GM12872 (cell line): ENCODE measurements around the gene HOXA13.

Experiments
- CTCF ChIP-seq: IDR thresholded peaks from 3 replicates; pipeline ENCODE4 v1.5.1; 2011; ENCODE audit warnings: low read depth, mild to moderate bottlenecking, low read length, moderate library complexity; ENCODE audit not compliant: insufficient read depth

The HOXA13 gene

GRCh38 chr7:27176524-27176845 lies 23.4 kb downstream of the HOXA13 start:
- no peak for TF ChIP-seq CTCF

GRCh38 chr7:27175626-27176523 lies 24.0 kb downstream of the HOXA13 start:
- TF ChIP-seq CTCF: no peak

GRCh38 chr7:27174874-27175625 lies 24.8 kb downstream of the HOXA13 start:
- TF ChIP-seq CTCF: no peak

- TF ChIP-seq CTCF: no peak
Measured at GRCh38 chr7:27173956-27174873, 25.7 kb downstream of the HOXA13 start, which contains the start of gene HOXA10. HOXA10 (minus strand) TSS chr7:27174320; CDS start chr7:27174306, 14 bp downstream.

GRCh38 chr7:27173511-27173955 lies 26.4 kb downstream of the HOXA13 start:
- TF ChIP-seq CTCF: no peak

- TF ChIP-seq CTCF: no peak
Measured at GRCh38 chr7:27172823-27173510, 26.9 kb downstream of the HOXA13 start.
